Limb (tissue), 2 donors: ENCODE data around the gene OR2K2.
"Not testable (repeated sequence)": the region's sequence is repeated elsewhere in the genome, so short reads cannot be mapped to it uniquely, and the experiment has no call there.

ENCODE experiments used
- DNase-seq, 2 donors: peaks; one replicate each; pipeline ENCODE4 v3.0.0-alpha.2; 2016; ENCODE audit errors: extremely low spot score in 2 of 2

Gene OR2K2

DNA sequence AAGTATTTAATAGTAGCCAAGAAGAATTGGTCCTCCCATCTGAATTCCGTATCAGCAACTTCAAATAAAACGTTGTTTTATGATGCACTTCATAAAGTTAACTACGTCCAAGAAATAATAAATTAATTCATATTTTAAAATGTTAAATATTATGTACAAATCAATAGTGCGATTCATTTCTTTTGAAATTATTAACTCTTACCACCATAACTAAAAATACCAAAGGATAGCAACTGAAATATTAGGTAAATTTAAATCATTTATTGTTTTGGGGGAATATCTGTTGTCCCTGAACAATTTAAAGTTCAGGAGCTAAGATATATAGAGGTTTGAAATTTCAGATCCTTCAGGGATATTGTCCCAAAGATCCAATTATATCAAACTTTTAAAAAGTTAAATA is at the start of gene OR2K2:
Gene OR2K2 (minus strand): TSS at position 101 of the 400 bp plus-strand sequence. CDS start 1,791 bp downstream, outside the sequence.
- DNase-seq, result no peak

GRCh38 chr9:111375817-111376564 is 46.0 kb upstream of the OR2K2 start:
- DNase-seq, result no peak

GRCh38 chr9:111375062-111375461 is 45.0 kb upstream of the OR2K2 start:
- DNase-seq, result no peak

- DNase-seq, result no peak
Measured at GRCh38 chr9:111372297-111372696, 42.3 kb upstream of the OR2K2 start.

GRCh38 chr9:111366978-111367377 is 37.0 kb upstream of the OR2K2 start:
- no peak for DNase-seq

GRCh38 chr9:111362526-111362925 is 32.5 kb upstream of the OR2K2 start:
- DNase-seq, result no peak

DNA sequence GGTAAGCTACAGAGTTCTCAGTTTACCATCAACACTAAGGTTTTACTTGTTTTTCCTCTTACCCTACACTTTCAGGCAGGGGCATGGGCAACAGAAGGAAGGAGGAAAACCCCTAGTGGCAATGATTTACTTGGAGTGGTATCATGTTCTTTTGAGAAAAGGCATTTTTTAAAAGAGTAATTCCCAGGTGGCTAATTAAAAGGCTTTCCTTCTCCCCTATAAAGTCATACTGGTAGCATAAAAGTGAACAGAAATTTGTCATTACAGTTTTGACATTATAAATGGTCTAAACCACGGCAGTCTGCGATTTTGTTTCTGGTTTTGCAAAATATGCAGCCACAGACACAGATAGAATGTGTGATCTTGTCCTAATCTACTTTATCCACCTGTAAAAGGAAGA is 30.9 kb upstream of the OR2K2 start:
- DNase-seq, result no peak

- DNase-seq, result peak; percentile 15 to 28
Measured at GRCh38 chr9:111356481-111357244, 26.6 kb upstream of the OR2K2 start.

DNA sequence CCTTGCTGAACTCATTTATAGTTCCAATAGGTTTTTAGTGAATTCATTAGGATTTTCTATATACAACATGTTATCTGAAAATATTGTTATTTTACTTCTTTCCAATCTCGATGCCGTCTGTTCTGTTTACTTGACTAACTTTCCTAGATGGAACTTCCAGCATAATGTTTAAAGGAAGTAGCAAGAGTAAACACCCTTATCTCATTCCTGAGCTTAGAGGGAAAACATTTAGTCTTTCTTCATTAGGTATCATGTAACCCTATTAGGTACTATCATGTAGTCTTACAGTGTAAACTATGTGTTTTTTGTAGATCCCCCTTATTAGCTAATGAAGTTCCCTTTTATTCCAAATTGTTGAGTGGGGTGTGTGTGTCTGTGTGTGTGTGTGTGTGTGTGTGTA is 22.5 kb upstream of the OR2K2 start:
- no peak for DNase-seq

DNA sequence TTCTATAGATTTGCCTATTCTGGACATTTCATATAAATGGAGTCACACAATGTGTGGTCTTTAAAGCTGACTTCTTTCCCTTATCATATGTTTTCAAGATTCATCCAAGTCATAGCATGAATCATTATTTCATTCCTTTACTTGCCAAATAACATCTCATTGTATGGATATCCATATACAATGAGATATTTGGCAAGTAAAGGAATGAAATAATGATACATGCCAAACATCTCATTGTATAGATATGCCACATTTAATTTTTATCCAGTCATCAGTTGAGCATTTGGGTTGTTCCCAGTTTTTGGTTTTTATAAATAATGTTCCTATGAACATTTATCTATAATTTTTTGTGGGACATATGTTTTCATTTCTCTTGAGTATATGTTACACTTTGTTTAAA is 20.5 kb upstream of the OR2K2 start:
- no peak for DNase-seq

GRCh38 chr9:111349766-111350165 is 19.7 kb upstream of the OR2K2 start:
- no peak for DNase-seq

DNA sequence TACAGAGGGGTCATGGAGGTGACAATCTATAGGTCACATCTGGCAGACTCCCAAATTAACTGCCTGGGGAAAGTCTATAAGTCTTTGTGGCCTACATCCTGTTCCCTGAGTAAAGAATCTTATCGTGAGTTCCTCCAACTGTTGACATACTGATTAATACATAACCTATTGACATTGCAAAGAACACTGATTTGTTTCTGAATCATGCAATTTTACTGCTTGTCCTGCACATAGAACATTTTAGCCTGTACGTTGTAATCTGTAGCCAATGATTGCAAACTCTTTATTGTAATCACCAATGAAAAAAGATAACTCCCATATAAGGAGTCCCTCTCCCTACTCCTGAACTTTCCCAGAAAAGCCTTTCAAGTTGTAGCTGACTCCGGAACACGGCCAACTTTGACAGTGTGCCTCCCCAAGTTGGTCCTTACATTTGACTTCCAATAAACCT is 18.8 kb upstream of the OR2K2 start:
- no peak for DNase-seq

DNA sequence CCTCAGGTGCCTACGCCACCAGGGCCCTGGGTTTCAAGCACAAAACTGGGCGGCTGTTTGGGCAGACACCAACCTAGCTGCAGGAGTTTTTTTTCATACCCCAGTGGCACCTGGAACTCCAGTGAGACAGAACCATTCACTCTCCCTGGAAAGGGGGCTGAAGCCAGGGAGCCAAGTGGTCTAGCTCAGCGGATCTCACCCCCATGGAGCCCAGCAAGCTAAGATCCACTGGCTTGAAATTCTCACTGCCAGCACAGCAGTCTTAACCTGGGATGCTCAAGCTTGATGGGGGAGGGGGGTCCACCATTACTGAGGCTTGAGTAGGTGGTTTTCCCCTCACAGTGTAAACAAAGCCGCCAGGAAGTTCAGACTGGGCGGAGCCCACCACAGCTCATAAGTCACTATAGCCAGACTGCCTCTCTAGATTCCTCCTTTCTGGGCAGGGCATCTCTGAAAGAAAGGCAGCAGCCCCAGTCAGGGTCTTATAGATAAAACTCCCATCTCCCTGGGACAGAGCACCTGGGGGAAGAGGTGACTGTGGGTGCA is 4.4 kb upstream of the OR2K2 start:
- not testable (repeated sequence) for DNase-seq

DNA sequence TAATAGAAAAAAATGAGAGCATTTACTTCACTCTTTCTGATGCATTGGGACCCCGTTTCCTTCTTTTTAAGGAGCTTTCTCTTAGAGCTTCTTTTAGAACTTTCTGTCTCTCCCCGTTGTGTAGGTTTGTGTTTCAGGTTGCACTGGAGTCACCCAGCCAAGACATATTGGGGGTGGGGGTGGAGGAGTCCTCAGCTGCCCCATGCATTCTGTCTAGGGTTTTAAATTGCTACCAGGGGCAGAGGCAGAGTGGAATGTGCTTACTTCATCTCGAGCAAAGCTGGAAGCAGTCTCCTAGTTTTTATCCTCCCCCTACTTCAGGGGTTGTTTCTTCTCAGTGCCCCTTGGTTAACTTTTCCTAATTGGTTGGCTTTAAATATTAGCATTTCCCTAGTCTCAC is 9.4 kb downstream of the OR2K2 start:
- no peak for DNase-seq

DNA sequence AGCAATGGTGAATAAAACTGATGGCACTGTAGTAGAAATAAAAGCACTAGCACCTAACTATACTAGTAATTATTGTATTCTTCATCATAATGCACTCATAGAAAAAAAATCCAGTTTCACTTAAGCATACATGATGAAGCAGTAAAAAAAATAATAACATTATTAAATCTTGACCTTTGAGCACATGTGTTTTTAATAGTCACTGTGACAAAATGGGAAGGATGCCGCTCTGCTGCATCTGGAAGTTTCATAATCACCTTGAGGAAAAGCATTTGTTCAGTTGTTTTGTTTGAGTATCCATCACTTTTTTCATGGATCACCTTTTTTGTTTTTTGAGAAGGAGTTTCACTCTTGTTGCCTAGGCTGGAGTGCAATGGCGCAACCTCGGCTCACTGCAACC is 13.2 kb downstream of the OR2K2 start:
- no peak for DNase-seq

DNA sequence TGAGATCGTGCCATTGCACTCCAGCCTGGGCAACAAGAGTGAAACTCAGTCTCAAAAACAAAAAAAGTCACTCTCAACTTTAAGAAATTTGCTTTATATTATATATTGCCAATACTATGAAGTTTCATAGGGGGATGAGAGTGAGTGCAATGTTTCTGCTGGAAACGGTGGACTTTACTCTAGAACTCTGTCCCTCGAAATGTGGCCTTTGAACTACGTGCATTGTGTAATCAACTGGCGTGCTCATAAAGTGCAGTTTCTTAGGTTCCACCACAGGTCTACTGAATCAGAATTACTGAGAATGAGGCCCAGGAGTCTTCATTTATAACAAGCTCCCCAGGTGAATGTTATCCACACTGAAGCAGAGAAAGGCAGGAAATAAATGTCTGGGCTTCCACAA is 24.1 kb downstream of the OR2K2 start:
- no peak for DNase-seq

GRCh38 chr9:111304000-111304399 is 26.0 kb downstream of the OR2K2 start:
- DNase-seq, result not testable (repeated sequence)

DNA sequence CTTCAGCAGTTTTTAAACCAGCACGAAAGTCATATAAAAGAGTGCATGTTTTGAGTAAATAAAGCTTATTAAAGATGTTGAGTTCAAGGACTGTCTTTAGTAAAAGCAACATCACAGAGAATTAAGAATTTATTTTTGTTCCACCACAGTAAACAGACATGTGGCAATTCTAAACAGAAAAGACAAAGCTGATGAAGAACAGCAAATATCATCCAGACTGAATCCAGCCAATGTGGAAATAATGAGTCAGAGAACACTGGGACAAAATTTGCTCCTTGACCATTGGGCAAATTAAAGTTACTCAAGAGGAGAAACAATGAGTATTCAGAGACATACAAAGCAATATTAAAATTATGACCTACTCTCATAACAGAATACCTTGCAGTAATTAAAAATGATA is 28.8 kb downstream of the OR2K2 start:
- no peak for DNase-seq

DNA sequence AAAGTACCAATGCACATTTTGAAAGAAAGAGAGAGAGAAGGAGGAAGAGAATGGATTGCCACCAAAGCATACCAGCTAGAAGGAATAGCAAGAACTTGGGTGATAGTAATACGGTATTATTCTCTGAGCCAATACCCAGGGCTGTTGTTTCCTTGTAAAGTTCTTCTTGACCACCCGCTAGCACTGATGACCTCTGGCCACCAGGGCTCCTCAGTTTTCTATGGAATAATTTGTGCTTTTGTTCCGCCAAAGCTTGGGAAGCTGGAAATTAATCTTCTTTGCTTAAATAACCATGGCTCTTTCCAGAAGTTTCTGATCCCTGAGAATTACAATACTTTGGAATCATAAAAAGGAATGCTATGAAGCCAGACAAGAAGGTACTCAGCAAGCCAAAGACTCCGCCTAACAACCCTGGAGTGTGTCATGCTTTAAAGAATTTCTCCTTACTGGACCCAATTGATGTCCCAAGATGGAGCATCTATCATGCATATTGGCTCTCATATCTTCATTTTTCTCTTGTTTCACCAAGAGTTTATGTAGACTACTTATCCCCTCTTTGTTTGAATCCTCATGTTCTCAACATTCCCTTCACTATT is 29.8 kb downstream of the OR2K2 start:
- no peak for DNase-seq

DNA sequence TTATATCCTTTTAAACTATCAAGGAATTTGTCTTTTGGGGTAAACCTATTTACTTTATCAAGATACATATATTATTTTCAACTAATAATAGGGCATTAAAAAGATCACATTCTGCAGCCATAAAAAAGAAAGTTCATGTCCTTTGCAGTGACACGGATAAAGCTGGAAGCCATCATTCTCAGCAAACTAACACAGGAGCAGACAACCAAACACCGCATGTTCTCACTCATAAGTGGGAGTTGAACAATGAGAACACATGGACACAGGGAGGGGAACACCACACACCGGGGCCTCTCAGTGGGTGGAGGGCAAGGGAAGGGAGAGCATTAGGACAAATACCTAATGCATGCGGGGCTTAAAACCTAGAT is 30.4 kb downstream of the OR2K2 start:
- DNase-seq, result not testable (repeated sequence)

- peak; percentile 41 to 88 for DNase-seq
Measured at GRCh38 chr9:111298731-111299598, 31.1 kb downstream of the OR2K2 start.
